HG03139 (cell line): Measurements from ENCODE around the gene ZNF385B.

Source experiments
- ATAC-seq: cut with Tn5 transposase; IDR thresholded peaks from one replicate; pipeline ENCODE4 v1.9.1; 2021; ENCODE audit not compliant: unreplicated experiment

ZNF385B gene

GRCh38 chr2:179594268-179595112 lies 266.9 kb downstream of the ZNF385B start:
- no peak for ATAC-seq

- ATAC-seq: no peak
Observed at GRCh38 chr2:179593323-179593722, 268.1 kb downstream of the ZNF385B start.

DNA sequence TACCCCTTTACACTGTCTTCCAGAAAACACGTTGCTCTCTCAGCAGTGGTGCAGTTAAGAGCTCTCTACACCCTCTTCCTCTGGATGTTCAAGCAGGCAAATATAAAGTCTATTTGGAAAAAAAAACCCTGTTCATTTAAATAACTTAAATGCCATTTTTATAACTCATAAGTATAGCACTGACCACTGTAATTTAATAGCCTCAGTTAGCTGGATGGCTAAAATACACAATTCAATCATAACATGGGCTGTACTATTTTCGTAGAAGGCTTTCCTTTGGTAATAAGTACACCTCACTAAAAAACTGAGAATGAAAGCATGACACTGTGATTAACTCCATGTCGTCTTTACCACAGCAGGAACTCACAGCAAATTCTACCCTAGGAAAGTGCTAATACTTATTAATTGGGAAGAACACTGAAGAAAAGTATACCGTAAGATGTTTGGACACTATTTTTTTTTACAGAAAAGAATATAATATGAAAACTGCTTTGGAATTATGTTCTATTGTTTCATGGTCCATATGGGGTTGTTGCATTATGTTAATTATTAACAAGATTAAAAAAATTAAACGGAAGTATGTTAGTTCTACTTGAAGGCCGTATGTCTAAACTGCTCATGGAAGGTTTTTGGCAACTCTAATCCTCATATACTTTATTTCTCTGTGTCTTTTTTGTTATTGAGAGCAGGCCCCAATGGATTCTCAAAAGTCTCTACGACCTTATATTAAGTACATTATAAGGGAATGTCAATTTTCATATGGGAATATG lies 269.1 kb downstream of the ZNF385B start:
- ATAC-seq: no peak

DNA sequence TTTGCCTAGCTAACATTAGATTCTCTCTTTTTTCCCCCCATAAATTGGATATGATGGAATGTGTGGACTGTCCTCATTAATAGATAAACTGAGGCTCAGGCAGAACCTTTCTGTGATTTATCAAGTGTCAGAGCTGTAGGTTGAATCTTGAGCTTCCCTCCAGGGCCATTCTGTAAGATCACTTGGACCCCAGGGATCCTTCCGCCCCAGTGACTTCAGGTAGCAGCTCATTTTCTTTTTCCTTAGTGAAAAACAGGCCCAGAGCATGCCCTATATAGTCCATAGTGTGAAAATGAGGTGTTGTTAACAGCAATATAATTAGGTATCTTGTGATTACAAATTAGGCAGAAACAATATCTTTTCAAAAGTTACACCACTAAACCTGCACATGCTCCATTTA lies 269.7 kb downstream of the ZNF385B start:
- no peak for ATAC-seq

- ATAC-seq: no peak
Observed at GRCh38 chr2:179588486-179589145, 272.8 kb downstream of the ZNF385B start.

- no peak for ATAC-seq
Observed at GRCh38 chr2:179584760-179585159, 276.7 kb downstream of the ZNF385B start.

DNA sequence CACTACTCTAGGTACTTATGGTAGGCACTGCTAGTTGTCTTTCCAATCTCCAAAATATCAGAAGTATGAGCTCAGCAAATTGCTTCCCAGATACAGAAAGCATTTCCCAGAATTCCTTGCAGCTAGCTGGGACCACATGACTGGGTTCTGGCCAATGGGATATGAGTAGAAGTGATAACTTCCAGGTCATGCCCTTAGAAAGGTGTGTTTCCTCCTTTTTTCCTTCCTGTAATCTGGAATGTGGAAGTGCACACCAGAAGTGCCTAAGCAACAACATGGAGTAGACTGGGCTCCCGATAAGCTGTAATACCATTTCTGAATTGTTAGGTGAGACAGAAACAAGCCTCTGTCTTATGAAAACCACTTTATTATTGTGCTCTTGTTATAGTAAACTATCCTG lies 279.8 kb downstream of the ZNF385B start:
- no peak for ATAC-seq

DNA sequence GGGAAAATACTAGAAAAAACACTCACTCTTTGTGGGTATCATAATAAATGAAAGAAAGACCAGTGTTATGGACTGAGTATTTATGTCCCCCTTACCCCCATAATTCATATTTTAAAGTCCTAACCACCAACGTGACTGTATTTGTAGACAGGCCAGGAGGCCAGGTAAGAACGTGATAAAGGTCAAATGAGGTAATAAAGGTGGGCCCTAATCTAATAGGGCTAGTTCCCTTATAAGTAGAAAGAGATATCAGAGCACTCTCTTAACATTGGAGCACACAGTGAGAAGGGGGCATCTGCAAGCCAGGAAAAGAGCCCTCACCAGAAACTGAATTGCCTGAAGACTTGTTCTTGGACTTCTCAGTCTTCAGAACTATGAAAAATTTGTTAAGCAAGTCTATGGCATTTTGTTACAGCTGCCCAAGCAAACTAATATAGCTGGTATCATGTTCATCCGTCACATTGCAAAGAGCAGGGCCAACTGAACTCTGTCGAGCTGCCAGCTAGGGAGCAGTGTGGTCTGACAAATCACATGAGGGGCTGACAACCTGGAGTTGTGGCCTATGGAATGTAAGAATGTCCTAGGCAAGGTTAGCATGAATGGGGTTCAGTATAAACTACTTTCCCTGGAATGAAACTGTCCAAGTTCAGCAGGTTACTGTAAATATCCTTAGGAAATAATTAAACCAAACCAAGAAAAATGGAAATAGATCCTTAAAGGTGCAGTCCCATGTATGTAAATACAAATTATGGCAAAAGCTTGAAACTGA lies 280.9 kb downstream of the ZNF385B start:
- no peak for ATAC-seq

- no peak for ATAC-seq
Observed at GRCh38 chr2:179579800-179580199, 281.6 kb downstream of the ZNF385B start.

DNA sequence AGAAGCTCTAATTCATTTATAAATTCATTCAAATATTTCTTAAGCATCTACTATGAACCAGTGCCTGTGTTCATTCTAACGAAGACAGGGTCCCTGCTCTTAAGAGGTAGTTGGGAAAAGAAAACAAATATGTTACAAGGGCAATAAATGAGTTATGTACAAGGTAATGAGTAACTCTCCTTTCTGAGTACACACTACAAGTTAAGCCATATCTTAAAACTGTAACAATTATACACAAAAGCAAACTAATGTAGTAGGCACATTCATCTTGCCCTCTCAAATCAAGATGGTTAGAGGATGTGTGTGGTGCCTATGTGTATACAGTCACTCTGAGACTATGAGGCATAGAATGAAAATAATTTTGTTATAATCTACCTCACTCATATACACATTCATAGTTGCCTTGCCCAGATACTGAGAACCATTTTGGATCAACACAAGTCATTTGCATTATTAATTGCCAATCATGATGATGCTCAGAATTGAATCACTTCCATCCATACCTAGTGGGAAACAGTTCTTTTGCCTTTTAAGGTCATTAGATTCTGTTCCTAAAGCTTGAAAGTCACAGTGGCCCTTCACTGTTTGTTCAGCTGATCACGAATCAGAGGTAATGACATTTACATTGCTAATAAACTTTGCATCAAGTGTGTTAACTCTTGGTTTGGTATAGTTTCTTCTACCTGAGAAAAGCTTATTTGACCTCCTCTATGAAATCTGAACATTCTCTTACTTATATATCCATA lies 283.1 kb downstream of the ZNF385B start:
- no peak for ATAC-seq

DNA sequence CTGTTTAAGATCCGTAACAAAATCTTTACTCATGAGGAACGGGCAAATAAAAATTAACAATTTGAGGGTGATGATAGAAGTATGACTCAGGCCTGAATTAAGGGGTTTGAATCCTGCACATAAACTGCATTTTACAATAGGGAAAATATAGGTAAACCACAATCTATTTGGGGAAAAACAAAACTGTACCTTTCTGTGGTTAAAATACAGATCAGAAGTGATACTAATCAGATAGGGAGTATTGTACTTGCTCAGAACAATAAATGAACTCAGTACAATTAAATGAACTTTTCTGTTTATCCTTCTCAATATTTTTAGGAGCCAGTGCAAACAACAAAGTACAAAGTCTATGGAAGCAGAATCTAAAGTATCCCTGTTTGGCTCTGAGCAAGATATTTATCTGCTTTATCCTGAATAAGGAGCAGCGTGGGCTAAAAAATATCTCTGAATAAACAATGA lies 287.3 kb downstream of the ZNF385B start:
- ATAC-seq: no peak

DNA sequence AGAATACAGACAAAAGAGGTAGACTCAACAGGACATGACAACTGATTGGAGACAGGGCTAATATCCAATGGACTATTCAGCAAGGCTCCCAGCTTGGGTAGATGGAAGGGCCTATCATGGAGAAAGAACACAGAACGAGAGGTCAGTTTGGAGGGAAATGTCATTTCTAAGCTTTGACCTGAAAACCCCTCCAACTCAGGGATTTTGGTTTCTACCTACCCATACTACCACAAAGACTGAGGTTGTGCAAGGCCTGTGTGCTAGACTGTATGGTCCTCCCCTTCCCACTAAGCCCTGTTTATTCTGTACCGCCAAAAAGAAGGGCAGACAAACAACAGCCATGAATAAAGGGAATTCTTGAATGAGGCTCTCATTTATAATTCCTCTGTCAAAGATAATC lies 288.9 kb downstream of the ZNF385B start:
- ATAC-seq: no peak

DNA sequence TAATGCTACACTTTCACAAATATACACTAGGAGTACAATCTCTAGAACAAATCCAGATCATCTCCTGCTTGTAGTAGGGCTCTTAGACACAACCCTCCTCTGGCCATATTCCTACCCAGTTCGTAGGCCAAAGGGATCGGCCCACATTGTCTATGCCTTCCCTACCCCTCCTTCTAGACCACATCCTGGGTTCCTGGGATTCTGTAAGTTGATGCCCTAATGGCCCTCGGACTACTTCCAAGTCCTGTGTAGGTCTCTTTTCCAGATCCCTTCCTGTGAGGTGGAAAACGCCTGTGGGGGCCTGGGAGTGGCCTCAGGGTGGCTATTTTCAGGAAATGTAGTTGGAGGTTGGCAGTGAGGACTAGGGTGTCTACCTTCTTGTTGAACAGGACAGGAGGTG lies 289.7 kb downstream of the ZNF385B start:
- no peak for ATAC-seq

DNA sequence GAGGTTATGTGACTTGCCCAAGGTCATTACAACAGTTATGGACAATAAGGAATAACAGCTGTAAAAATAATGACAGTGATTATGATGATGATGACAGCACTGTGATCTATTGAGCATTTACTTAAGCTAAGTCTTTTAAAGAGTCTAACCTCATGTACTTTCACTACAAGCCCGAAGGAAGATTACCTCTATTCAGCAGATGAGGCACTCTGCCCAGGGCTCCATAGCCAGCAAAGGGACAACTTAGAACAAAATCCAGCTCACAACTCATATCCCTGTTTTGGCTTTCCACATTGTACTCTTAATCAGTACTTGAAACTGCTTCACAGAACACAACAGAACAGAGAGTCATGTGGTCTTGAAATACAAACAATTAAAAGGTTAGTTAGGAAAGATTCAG lies 290.2 kb downstream of the ZNF385B start:
- no peak for ATAC-seq

GRCh38 chr2:179569831-179570233 lies 291.6 kb downstream of the ZNF385B start:
- ATAC-seq: no peak

DNA sequence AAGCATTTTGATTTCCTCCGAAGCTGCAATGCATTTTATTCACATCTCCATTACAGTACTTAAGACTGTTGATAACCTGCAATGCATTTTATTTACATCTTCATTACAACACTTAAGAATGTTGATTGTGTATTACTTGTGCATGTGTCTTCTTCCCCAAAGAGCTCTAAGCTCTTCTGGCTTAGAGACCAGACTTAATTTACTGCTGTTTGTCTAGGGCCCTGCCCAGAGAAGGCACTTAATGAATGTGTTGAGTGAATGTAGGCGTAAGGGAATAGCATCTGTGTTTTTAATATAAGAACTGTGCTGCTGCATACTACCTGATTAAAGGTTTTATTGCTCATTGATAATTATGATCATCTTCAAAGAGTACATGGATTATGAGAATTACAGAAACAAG lies 295.6 kb downstream of the ZNF385B start:
- ATAC-seq: no peak

GRCh38 chr2:179562330-179562885 lies 299.0 kb downstream of the ZNF385B start:
- ATAC-seq: no peak

DNA sequence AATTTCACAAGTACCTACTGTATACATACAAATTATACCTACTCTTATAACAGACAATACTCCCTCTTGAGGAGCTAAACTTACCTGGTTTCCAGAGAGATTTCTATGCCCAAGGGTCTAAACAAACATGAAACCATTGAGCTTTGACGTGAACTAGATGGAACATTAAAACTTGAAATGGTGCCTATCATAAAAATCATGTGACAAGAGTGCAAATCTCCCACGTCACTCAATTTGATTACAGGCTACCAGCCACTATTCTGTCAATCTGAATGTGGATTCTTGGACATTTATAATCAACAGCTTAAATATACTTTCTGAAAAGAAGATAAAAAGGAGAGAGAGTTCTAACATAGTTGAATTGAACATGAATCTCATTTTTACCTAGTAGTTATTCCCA lies 299.7 kb downstream of the ZNF385B start:
- no peak for ATAC-seq

- no peak for ATAC-seq
Observed at GRCh38 chr2:179560257-179560735, 301.1 kb downstream of the ZNF385B start.
